ENCODE data around the gene ASXL2.

Gene ASXL2

DNA sequence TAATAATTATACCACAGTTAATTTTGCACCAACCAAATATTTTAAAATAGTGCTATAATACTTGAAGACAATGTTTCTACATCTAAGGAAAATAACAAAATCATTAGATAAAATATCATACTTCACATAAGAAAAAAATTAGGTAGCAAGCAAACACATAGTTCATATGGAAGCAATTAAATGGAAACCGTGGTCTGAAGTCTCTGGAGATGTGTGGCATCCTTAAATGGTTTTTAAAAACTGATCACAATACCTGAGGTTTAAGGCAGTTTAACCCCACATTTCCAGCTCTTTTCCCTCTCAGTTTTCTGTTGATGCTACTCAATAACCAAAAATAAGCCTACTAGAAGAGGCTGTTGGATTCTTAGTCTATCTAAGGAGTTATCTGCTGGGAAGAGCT lies 71.3 kb downstream of the ASXL2 start:
- no peak overlapping the region for H3K4me3 ChIP-seq (ENCODE audit: low read length)
- TF ChIP-seq CTCF (conservative IDR thresholded peaks at IDR 0.05; ENCODE audit: low read length) = no peak
- DNase-seq (ENCODE audit: low read depth) = peak; percentile 53

DNA sequence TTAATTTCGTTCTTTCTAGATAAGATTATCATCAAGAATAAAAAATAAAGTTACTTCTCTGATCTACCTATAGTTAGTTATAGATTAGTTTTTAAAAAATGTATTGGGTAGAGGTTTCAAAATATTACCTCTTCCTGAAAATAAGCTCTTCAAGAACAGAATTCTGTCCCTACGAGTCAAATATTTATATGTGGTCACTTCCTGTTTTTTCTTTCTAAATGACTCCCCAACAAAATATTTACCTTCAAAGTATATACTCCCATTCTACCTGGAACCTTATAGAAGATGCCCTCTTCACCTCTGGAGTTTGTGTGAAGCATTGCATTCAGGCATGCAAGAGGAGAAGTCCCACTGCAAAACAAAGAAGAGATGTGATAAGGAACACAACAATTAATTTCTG lies 72.3 kb downstream of the ASXL2 start:
- DNase-seq (ENCODE audit: low read depth) = no peak
- no peak overlapping the region for H3K4me3 ChIP-seq (ENCODE audit: low read length)

GRCh38 chr2:25804338-25804737 lies 73.9 kb downstream of the ASXL2 start:
- no peak for DNase-seq (ENCODE audit: low read depth)
- no peak for TF ChIP-seq CTCF (conservative IDR thresholded peaks at IDR 0.05; ENCODE audit: low read length)
- H3K4me3 ChIP-seq (ENCODE audit: low read length) = no peak overlapping the region

More for the DNA sequence above, 72.3 kb downstream of the ASXL2 start:
- no peak for TF ChIP-seq CTCF (conservative IDR thresholded peaks at IDR 0.05; ENCODE audit: low read length)

DNA sequence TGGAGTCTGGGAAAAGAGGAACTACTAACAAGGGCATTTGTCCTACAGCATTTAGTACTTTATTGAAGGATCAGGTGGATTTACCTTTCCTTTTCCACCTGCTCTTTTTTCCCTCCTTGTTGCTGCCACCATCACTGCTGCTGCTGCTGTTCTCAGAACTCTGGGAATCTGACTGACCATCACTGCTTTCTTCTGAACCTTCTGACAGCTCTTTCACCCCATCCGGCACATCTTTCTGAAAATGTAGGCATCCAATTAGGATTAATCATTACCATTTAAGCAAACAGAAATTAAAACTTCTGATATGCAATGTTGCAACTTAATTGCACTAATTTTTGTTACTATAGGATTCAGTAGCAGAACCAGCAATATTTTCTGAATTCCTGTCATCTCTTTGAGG lies 79.0 kb downstream of the ASXL2 start:
- no peak for TF ChIP-seq CTCF (conservative IDR thresholded peaks at IDR 0.05; ENCODE audit: low read length)
- H3K4me3 ChIP-seq (ENCODE audit: low read length) = no peak overlapping the region
- no peak for DNase-seq (ENCODE audit: low read depth)

DNA sequence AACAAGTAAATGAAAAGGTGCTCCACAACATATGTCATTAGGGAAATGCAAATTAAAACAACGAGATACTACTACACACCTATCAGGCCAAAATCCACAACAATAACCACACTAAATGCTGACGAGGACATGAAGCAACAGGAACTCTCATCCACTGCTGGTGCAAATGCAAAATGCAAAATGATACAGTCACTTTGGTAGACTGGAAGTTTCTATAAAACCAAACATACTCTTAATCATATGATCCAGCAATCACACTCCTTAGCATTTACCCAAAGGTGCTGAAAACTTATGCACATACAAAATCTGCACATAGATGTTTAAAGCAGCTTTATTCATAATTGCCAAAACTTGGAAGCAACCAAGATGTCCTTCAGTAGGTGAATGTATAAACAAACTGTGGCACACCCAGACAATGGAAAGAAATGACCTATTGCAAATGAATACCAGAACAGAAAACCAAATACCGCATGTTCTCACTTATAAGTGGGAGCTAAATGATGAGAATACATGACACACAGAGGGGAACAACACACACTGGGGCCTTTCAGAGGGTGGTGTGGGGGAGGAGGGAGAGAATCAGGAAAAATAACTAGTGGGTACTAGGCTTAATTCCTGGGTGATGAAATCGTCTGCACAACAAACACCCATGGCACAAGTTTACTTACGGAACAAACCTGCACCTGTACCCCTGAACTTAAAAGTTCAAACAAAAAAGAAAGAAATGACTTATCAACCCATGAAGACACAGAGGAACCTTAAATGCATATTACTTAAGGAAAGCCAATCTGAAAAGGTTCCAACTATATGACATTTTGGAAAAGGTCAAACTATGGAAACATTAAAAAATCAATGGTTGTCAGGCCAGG lies 80.4 kb downstream of the ASXL2 start:
- no peak overlapping the region for H3K4me3 ChIP-seq (ENCODE audit: low read length)
- no peak for TF ChIP-seq CTCF (conservative IDR thresholded peaks at IDR 0.05; ENCODE audit: low read length)
- no peak for DNase-seq (ENCODE audit: low read depth)

DNA sequence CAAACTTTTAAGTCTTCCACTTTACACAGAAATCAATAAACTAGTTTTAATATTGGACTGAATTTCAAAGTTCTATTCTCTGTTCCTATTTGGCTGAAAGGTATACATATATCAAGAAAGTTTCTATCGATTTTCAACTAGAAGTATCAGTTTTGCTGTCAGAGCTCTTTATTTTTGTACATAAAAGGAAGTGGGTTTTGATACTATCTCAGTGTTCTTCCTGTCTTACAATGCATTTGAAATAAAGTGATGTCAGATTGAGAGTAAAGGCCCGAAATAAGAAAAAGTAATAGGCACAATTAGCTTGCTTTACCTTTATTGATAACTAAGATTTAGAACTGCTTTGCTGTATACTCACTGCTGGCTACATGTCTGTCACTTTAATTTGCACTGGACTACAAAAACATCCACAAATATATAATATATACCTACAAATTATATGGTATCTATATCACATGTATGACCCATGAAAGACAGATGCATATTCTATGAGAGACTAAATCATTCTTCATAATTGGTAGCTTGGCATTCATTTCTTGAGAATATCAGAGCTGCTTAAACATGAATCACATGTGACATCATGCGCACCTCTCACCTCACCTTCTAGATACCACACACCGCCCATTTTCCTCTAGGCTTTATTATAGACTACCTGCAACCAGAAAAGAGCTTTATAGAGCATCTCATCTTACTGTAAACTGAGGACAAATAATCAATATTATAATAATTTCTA lies 83.6 kb downstream of the ASXL2 start:
- DNase-seq (ENCODE audit: low read depth) = no peak
- H3K4me3 ChIP-seq (ENCODE audit: low read length) = no peak overlapping the region
- no peak for TF ChIP-seq CTCF (conservative IDR thresholded peaks at IDR 0.05; ENCODE audit: low read length)

Data from AG10803 (cell line).